Neural cell (in vitro differentiated cells): ENCODE results near the gene NFE2L1. TPM values are rescaled to one million over a fixed set of nuclear protein-coding genes. Genes with fewer than 3 reads are reported as not detected.

Source experiments
- H2AFZ ChIP-seq: fragments of 200-600, 300-800 bp; sonication (generic), shearing (Covaris generic); 2 replicates; pipeline ENCODE4 v1.6.0; 2014; ENCODE audit warnings: low read depth, mild to moderate bottlenecking, antibody characterized with exemption, low read length, moderate library complexity
- H3F3A ChIP-seq: fragments of 200-600 bp; shearing (Covaris generic); 2 replicates; pipeline ENCODE4 v1.6.1; 2016; ENCODE audit warnings: mild to moderate bottlenecking, moderate library complexity, mixed read lengths, antibody characterized with exemption, low read length; ENCODE audit not compliant: insufficient read depth, poor library complexity, severe bottlenecking
- H3K27ac ChIP-seq: fragments of 200-600, 300-800 bp; sonication (generic), shearing (Covaris generic); 2 replicates; pipeline ENCODE4 v1.5.1; 2014; ENCODE audit warnings: mild to moderate bottlenecking, low read length, moderate library complexity
- H3K27me3 ChIP-seq: fragments of 300-800, 200-600 bp; sonication (generic), shearing (Covaris generic); 2 replicates; pipeline ENCODE4 v1.6.0; 2014; ENCODE audit warnings: mild to moderate bottlenecking, low read depth, low read length, moderate library complexity; ENCODE audit not compliant: insufficient read depth
- H3K36me3 ChIP-seq: fragments of 300-800, 200-600 bp; sonication (generic), shearing (Covaris generic); 2 replicates; pipeline ENCODE4 v1.5.1; 2014; ENCODE audit warnings: mild to moderate bottlenecking, antibody characterized with exemption, low read length, moderate library complexity; ENCODE audit not compliant: insufficient read depth
- H3K4me2 ChIP-seq: fragments of 300-800, 200-600 bp; sonication (generic), shearing (Covaris generic); 2 replicates; pipeline ENCODE4 v1.6.0; 2014; ENCODE audit warnings: mild to moderate bottlenecking, low read length
- H3K4me3 ChIP-seq: fragments of 300-800, 200-600 bp; sonication (generic), shearing (Covaris generic); 2 replicates; pipeline ENCODE4 v1.5.1; 2014; ENCODE audit warnings: mild to moderate bottlenecking, low read length, moderate library complexity
- H3K79me2 ChIP-seq: fragments of 200-600 bp; shearing (Covaris generic); replicated peaks from 2 replicates; pipeline ENCODE4 v1.6.0; 2014; ENCODE audit warnings: mild to moderate bottlenecking, low read length, moderate library complexity; ENCODE audit not compliant: insufficient read depth
- H3K9ac ChIP-seq: fragments of 300-800, 200-600 bp; sonication (generic), shearing (Covaris generic); 2 replicates; pipeline ENCODE4 v1.6.1; 2016; ENCODE audit warnings: mild to moderate bottlenecking, low read length, mixed read lengths
- H3K9me2 ChIP-seq: fragments of 200-600 bp; shearing (Covaris generic); 2 replicates; pipeline ENCODE4 v1.6.1; 2016; ENCODE audit warnings: mild to moderate bottlenecking, low read length, mixed read lengths; ENCODE audit not compliant: insufficient read depth
- H3K9me3 ChIP-seq: fragments of 200-600, 300-800 bp; sonication (generic), shearing (Covaris generic); 2 replicates; pipeline ENCODE4 v1.6.1; 2016; ENCODE audit warnings: mild to moderate bottlenecking, mixed run types, low read length, moderate library complexity, mixed read lengths
- H4K20me1 ChIP-seq: fragments of 200-600 bp; shearing (Covaris generic); 2 replicates; pipeline ENCODE4 v1.6.1; 2016; ENCODE audit warnings: mild to moderate bottlenecking, mixed run types; ENCODE audit not compliant: insufficient read depth
- EP300 ChIP-seq: fragments of 450-650 bp; conservative IDR thresholded peaks from 2 replicates; pipeline ENCODE4 v1.6.1; 2014; ENCODE audit warnings: antibody characterized with exemption, mild to moderate bottlenecking, moderate library complexity; ENCODE audit not compliant: poor library complexity, severe bottlenecking
- EZH2 ChIP-seq: fragments of 200-600, 300-800 bp; shearing (Covaris generic), sonication (generic); IDR thresholded peaks from 2 replicates; pipeline ENCODE4 v1.6.1; 2014; ENCODE audit warnings: antibody characterized with exemption, low read length, borderline replicate concordance, mild to moderate bottlenecking; ENCODE audit not compliant: insufficient read depth, poor library complexity, severe bottlenecking
- MXI1 ChIP-seq: fragments of 450-650 bp; conservative IDR thresholded peaks from 2 replicates; pipeline ENCODE4 v1.6.1; 2014; ENCODE audit warnings: antibody characterized with exemption, mild to moderate bottlenecking; ENCODE audit not compliant: poor library complexity, severe bottlenecking
- POLR2AphosphoS5 ChIP-seq: IDR thresholded peaks from 2 replicates; pipeline ENCODE4 v1.6.1; 2012
- RAD21 ChIP-seq: fragments of 450-650 bp; conservative IDR thresholded peaks from 2 replicates; pipeline ENCODE4 v1.6.1; 2014; ENCODE audit warnings: antibody characterized with exemption, mild to moderate bottlenecking, moderate library complexity
- REST ChIP-seq: IDR thresholded peaks from 2 replicates; pipeline ENCODE4 v1.6.1; 2012; ENCODE audit warnings: borderline replicate concordance
- SMC3 ChIP-seq: fragments of 450-650 bp; conservative IDR thresholded peaks from 2 replicates; pipeline ENCODE4 v1.6.1; 2014; ENCODE audit warnings: antibody characterized with exemption, mild to moderate bottlenecking, moderate library complexity; ENCODE audit not compliant: poor library complexity
- TAF1 ChIP-seq: IDR thresholded peaks from 2 replicates; pipeline ENCODE4 v1.6.1; 2012; ENCODE audit warnings: low read depth
- polyA minus RNA-seq: library from RNA; depleted of rRNA, polyadenylated mRNA; stranded (reverse); fragments of >200 nt; gene quantifications from 2 replicates; pipeline ENCODE4 v1.2.3, GENCODE V29; 2014
- polyA plus RNA-seq: library from polyadenylated mRNA; depleted of rRNA; stranded (reverse); fragments of >200 nt; gene quantifications from 2 replicates; pipeline ENCODE4 v1.2.3, GENCODE V29; 2014
- TF ChIP-seq, protein P1 (sequence below): fragments of 450-650 bp; IDR thresholded peaks from 2 replicates; pipeline ENCODE4 v1.5.1; 2014; ENCODE audit warnings: antibody characterized with exemption, mild to moderate bottlenecking, moderate library complexity; ENCODE audit not compliant: poor library complexity, severe bottlenecking

NFE2L1 gene, protein sequence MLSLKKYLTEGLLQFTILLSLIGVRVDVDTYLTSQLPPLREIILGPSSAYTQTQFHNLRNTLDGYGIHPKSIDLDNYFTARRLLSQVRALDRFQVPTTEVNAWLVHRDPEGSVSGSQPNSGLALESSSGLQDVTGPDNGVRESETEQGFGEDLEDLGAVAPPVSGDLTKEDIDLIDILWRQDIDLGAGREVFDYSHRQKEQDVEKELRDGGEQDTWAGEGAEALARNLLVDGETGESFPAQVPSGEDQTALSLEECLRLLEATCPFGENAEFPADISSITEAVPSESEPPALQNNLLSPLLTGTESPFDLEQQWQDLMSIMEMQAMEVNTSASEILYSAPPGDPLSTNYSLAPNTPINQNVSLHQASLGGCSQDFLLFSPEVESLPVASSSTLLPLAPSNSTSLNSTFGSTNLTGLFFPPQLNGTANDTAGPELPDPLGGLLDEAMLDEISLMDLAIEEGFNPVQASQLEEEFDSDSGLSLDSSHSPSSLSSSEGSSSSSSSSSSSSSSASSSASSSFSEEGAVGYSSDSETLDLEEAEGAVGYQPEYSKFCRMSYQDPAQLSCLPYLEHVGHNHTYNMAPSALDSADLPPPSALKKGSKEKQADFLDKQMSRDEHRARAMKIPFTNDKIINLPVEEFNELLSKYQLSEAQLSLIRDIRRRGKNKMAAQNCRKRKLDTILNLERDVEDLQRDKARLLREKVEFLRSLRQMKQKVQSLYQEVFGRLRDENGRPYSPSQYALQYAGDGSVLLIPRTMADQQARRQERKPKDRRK
- 48.4 and 67.1 TPM in 2 replicates for polyA plus RNA-seq
- polyA minus RNA-seq = 82.2 and 96.9 TPM in 2 replicates

GRCh38 chr17:48047741-48048383, at the start of gene NFE2L1:
TSS of gene NFE2L1 (plus strand) at chr17:48048359. CDS start at chr17:48051119, 2,760 bp downstream.
- H3K79me2 ChIP-seq = peaks cover 52% of the 10 kb centered on the region
- no peaks in the 10 kb centered on the region for H3K9me2 ChIP-seq
- H3K27ac ChIP-seq = peak within 1 kb of the TSS; percentile 90

More at GRCh38 chr17:48047741-48048383, at the start of gene NFE2L1:
- no peaks in the 10 kb centered on the region for H3K9me3 ChIP-seq
- no peaks in the 10 kb centered on the region for H3K36me3 ChIP-seq
- H2AFZ ChIP-seq = peak within 1 kb of the TSS; percentile 87
- peak within 1 kb of the TSS; percentile 90 for H3K9ac ChIP-seq
- TF ChIP-seq SMC3 (no peak), EZH2 (no peak), MXI1 (peak; percentile 94), REST (no peak), RAD21 (peak; percentile 21), TAF1 (peak; percentile 35), POLR2AphosphoS5 (peak; percentile 84), EP300 (peak; percentile 46)
- TF ChIP-seq, protein P1, sequence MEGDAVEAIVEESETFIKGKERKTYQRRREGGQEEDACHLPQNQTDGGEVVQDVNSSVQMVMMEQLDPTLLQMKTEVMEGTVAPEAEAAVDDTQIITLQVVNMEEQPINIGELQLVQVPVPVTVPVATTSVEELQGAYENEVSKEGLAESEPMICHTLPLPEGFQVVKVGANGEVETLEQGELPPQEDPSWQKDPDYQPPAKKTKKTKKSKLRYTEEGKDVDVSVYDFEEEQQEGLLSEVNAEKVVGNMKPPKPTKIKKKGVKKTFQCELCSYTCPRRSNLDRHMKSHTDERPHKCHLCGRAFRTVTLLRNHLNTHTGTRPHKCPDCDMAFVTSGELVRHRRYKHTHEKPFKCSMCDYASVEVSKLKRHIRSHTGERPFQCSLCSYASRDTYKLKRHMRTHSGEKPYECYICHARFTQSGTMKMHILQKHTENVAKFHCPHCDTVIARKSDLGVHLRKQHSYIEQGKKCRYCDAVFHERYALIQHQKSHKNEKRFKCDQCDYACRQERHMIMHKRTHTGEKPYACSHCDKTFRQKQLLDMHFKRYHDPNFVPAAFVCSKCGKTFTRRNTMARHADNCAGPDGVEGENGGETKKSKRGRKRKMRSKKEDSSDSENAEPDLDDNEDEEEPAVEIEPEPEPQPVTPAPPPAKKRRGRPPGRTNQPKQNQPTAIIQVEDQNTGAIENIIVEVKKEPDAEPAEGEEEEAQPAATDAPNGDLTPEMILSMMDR = no peak
- no peaks in the 10 kb centered on the region for H3K27me3 ChIP-seq
- no peaks in the 10 kb centered on the region for H4K20me1 ChIP-seq
- peak within 1 kb of the TSS; percentile 91 for H3K4me2 ChIP-seq
- H3K4me3 ChIP-seq = peak within 1 kb of the TSS; percentile 97
- no peaks in the 10 kb centered on the region for H3F3A ChIP-seq
